MM.1S (cell line): Measurements from ENCODE around the gene CLDN11.

Source experiments
- CTCF ChIP-seq: fragments of 300-600 bp; sonication (generic); IDR thresholded peaks from 2 replicates; pipeline ENCODE4 v1.5.1; 2016; ENCODE audit warnings: antibody characterized with exemption, low read length, mixed read lengths
- EZH2 ChIP-seq: fragments of 300-600 bp; sonication (generic); optimal IDR thresholded peaks from 2 replicates; pipeline ENCODE3; 2017; ENCODE audit warnings: low read depth, mild to moderate bottlenecking, antibody characterized with exemption, low read length, mixed read lengths
- EZH2phosphoT487 ChIP-seq: fragments of 300-600 bp; sonication (generic); IDR thresholded peaks from 2 replicates; pipeline ENCODE4 v1.6.1; 2018; ENCODE audit warnings: antibody characterized with exemption, low read length

- no peak for TF ChIP-seq CTCF
- no peak for TF ChIP-seq EZH2
- no peak for TF ChIP-seq EZH2phosphoT487
These were observed 47.3 kb downstream of the CLDN11 start for GRCh38 chr3:170465955-170466354.
